ENCODE data around the gene PDE9A.
"Not testable (repeated sequence)": the region's sequence is repeated elsewhere in the genome, so short reads cannot be mapped to it uniquely, and the experiment has no call there.

Gene PDE9A

GRCh38 chr21:42707207-42707830, 53.9 kb downstream of the PDE9A start:
- Histone ChIP-seq H3K27me3 (ENCODE audit: insufficient read depth, poor library complexity, severe bottlenecking) (no peaks in the 10 kb centered on the region), H3K27ac (replicated peaks) (no peak overlapping the region), H3K4me3 (replicated peaks; ENCODE audit: insufficient read depth, low read length) (no peak overlapping the region)
- no peak for DNase-seq (ENCODE audit: low read depth in 1 of 2, low spot score in 1 of 2)
- TF ChIP-seq REST (IDR thresholded peaks at IDR 0.05; ENCODE audit: insufficient replicate concordance, low read depth): no peak

- DNase-seq (ENCODE audit: low read depth in 1 of 2, low spot score in 1 of 2): no peak
- Histone ChIP-seq H3K27ac (replicated peaks) (no peak overlapping the region), H3K27me3 (ENCODE audit: insufficient read depth, poor library complexity, severe bottlenecking) (no peaks in the 10 kb centered on the region), H3K4me3 (replicated peaks; ENCODE audit: insufficient read depth, low read length) (no peak overlapping the region)
- TF ChIP-seq CTCF (IDR thresholded peaks at IDR 0.05; ENCODE audit: insufficient read depth, low read length) (no peak), REST (IDR thresholded peaks at IDR 0.05; ENCODE audit: insufficient replicate concordance, low read depth) (no peak), POLR2AphosphoS5 (IDR thresholded peaks at IDR 0.05; ENCODE audit: low read depth) (no peak), SPI1 (IDR thresholded peaks at IDR 0.05; ENCODE audit: borderline replicate concordance, low read depth) (no peak), GABPA (IDR thresholded peaks at IDR 0.05; ENCODE audit: low read depth) (no peak)
Measured at GRCh38 chr21:42708107-42708506, 54.7 kb downstream of the PDE9A start.

- H3K27me3 ChIP-seq (ENCODE audit: insufficient read depth, poor library complexity, severe bottlenecking); DNase-seq (ENCODE audit: low read depth in 1 of 2, low spot score in 1 of 2); H3K27ac ChIP-seq (replicated peaks): not testable (repeated sequence)
Measured at GRCh38 chr21:42708916-42709315, 55.5 kb downstream of the PDE9A start.

GRCh38 chr21:42711667-42712066, 58.2 kb downstream of the PDE9A start:
- Histone ChIP-seq H3K27me3 (ENCODE audit: insufficient read depth, poor library complexity, severe bottlenecking) (no peaks in the 10 kb centered on the region), H3K4me3 (replicated peaks; ENCODE audit: insufficient read depth, low read length) (no peak overlapping the region), H3K27ac (replicated peaks) (no peak overlapping the region)
- no peak for DNase-seq (ENCODE audit: low read depth in 1 of 2, low spot score in 1 of 2)
- TF ChIP-seq POLR2AphosphoS5 (IDR thresholded peaks at IDR 0.05; ENCODE audit: low read depth) (no peak), SPI1 (IDR thresholded peaks at IDR 0.05; ENCODE audit: borderline replicate concordance, low read depth) (no peak), CTCF (IDR thresholded peaks at IDR 0.05; ENCODE audit: insufficient read depth, low read length) (no peak), REST (IDR thresholded peaks at IDR 0.05; ENCODE audit: insufficient replicate concordance, low read depth) (no peak), GABPA (IDR thresholded peaks at IDR 0.05; ENCODE audit: low read depth) (no peak)

More at GRCh38 chr21:42708916-42709315, 55.5 kb downstream of the PDE9A start:
- not testable (repeated sequence) for H3K4me3 ChIP-seq (replicated peaks; ENCODE audit: insufficient read depth, low read length)

- not testable (repeated sequence) for H3K4me3 ChIP-seq (replicated peaks; ENCODE audit: insufficient read depth, low read length); DNase-seq (ENCODE audit: low read depth in 1 of 2, low spot score in 1 of 2); H3K27ac ChIP-seq (replicated peaks); H3K27me3 ChIP-seq (ENCODE audit: insufficient read depth, poor library complexity, severe bottlenecking)
Measured at GRCh38 chr21:42715427-42715826, 62.0 kb downstream of the PDE9A start.
